K562 (cell line): ENCODE measurements around the gene IGSF8. TPM values are rescaled to one million over a fixed set of nuclear protein-coding genes. Genes with fewer than 3 reads are reported as not detected.

ENCODE experiments used
- MAFK ChIP-seq: IDR thresholded peaks from 2 replicates; pipeline ENCODE4 v1.6.1; 2011; ENCODE audit warnings: low read length, improper control_type of control experiment
- MYC ChIP-seq, 2 experiments: fragments of 250-450 bp in 1 of 2; sonication (Bioruptor Pico) in 1 of 2; IDR thresholded peaks; 2 replicates each; pipeline versions ENCODE4 v1.5.1 to v1.6.1; 2012 to 2021; ENCODE audit warnings: low read depth in 2 of 2, borderline replicate concordance in 1 of 2, improper control_type of control experiment in 1 of 2, low read length in 1 of 2, mild to moderate bottlenecking in 1 of 2, moderate library complexity in 1 of 2
- NCOR1 ChIP-seq: fragments of 450-650 bp; IDR thresholded peaks from 2 replicates; pipeline ENCODE4 v1.6.1; 2016; ENCODE audit warnings: mild to moderate bottlenecking, moderate library complexity
- NFIC ChIP-seq: fragments of 450-650 bp; IDR thresholded peaks from 2 replicates; pipeline ENCODE4 v1.6.1; 2017; ENCODE audit warnings: mild to moderate bottlenecking, inconsistent platforms
- PHF21A ChIP-seq: fragments of 450-650 bp; IDR thresholded peaks from 2 replicates; pipeline ENCODE4 v1.6.1; 2017; ENCODE audit warnings: low read depth, borderline replicate concordance
- RBFOX2 ChIP-seq: fragments of 200-400 bp; formaldehyde crosslinking; IDR thresholded peaks from 2 replicates; pipeline ENCODE4 v1.6.1; 2017; ENCODE audit warnings: low read depth, mild to moderate bottlenecking, low read length, moderate library complexity
- RUNX1 ChIP-seq: sonication (generic); IDR thresholded peaks from 2 replicates; pipeline ENCODE4 v1.6.1; 2016; ENCODE audit warnings: antibody characterized with exemption, low read depth
- SAP30 ChIP-seq: fragments of 200-600 bp; sonication (generic); IDR thresholded peaks from 2 replicates; pipeline ENCODE4 v1.6.1; 2012; ENCODE audit warnings: borderline replicate concordance, low read depth, mild to moderate bottlenecking, moderate library complexity, low read length, control low read depth, inconsistent platforms; ENCODE audit not compliant: insufficient read depth, poor library complexity, severe bottlenecking
- polyA plus RNA-seq, 8 experiments: library from polyadenylated mRNA; depleted of rRNA in 4 of 8; stranded (reverse) in 5 of 8; unstranded in 3 of 8; fragments of >200 nt; fragmentation: Nextera tagmentation in 2 of 8; fragmentation: Illumina TruSeq in 1 of 8; extraction: Ambion mirVana in 2 of 8; extraction: Trizol in 1 of 8; gene quantifications; 2 replicates each; pipeline versions ENCODE4 v1.2.1 to v1.2.3, GENCODE V29; 2011 to 2014; ENCODE audit warnings: inconsistent platforms in 1 of 8, missing spikeins in 1 of 8
- total RNA-seq, 7 experiments: library from RNA; depleted of rRNA in 6 of 7; stranded (reverse); fragments of >200 nt in 6 of 7; fragmentation: Illumina TruSeq in 2 of 7; extraction: Trizol in 2 of 7; gene quantifications; 2 replicates each; pipeline versions ENCODE4 v1.2.1 to v1.2.3, GENCODE V29; 2011 to 2021; ENCODE audit warnings: low replicate concordance in 1 of 7
- TF ChIP-seq, protein P1 (sequence below): fragments of 250-450 bp; sonication (Bioruptor Pico); IDR thresholded peaks from 2 replicates; pipeline ENCODE4 v1.8.0; 2022; ENCODE audit warnings: inconsistent platforms

IGSF8 gene
- total and polyA plus RNA-seq, 9 of the 15 experiments (the other 6 are each of a cell fraction or from before 2014, with no cell fraction given), result 0.32 to 11.7 (median 3.2) TPM

DNA sequence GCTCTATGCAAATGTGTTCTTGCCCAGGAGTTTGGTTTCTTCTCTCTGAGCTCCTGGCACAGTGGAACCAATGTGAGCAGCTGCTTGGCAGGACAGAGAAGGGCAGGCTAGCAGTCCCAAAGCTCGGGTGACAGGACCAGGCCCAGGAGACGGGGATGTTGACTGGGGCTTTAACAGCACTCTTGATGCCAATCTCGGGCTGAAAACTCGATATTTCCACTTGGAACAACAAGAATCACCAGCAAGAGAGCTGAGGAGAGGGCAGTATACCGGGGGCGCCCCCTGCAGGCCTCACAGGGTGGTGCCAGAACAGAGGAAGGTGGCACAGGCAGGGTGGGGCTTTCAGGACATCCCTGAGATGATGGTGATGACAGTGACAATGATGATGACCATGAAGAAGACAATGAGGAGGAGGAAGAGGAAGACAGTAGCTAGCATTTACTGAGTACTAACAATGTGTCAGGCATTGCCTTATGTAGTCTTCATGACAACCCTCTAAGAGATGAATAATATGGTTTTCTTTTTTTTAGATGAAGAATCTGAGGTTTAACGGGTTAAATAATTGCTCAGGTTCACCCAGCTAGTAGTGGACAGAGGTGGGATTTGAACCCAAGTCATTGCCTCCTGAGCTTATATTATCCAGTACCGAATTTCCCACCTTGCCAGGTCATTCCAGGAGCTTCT lies 19.8 kb downstream of the IGSF8 start (continued):
- TF ChIP-seq, protein P1, sequence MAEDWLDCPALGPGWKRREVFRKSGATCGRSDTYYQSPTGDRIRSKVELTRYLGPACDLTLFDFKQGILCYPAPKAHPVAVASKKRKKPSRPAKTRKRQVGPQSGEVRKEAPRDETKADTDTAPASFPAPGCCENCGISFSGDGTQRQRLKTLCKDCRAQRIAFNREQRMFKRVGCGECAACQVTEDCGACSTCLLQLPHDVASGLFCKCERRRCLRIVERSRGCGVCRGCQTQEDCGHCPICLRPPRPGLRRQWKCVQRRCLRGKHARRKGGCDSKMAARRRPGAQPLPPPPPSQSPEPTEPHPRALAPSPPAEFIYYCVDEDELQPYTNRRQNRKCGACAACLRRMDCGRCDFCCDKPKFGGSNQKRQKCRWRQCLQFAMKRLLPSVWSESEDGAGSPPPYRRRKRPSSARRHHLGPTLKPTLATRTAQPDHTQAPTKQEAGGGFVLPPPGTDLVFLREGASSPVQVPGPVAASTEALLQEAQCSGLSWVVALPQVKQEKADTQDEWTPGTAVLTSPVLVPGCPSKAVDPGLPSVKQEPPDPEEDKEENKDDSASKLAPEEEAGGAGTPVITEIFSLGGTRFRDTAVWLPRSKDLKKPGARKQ (CRISPR knock-in tag), result no peak
- TF ChIP-seq MYC (IDR thresholded peaks at IDR 0.05; ENCODE audit: low read depth, low read length), result no peak
- TF ChIP-seq MYC (CRISPR knock-in tag; IDR thresholded peaks at IDR 0.05; ENCODE audit: borderline replicate concordance, low read depth), result no peak
- TF ChIP-seq NFIC, result no peak
- TF ChIP-seq MAFK, result no peak
- TF ChIP-seq RUNX1, result no peak
- no peak for TF ChIP-seq PHF21A
- TF ChIP-seq RBFOX2, result no peak
- no peak for TF ChIP-seq NCOR1
- no peak for TF ChIP-seq SAP30
